H1 (cell line): ENCODE results near the gene RTEL1. TPM values are rescaled to one million over a fixed set of nuclear protein-coding genes. Genes with fewer than 3 reads are reported as not detected.
"Not testable (repeated sequence)": the region's sequence is repeated elsewhere in the genome, so short reads cannot be mapped to it uniquely, and the experiment has no call there.

Source experiments
- CTCF ChIA-PET: fragments of 300-600 bp; sonication (Branson Sonifier 250); formaldehyde crosslinking; loops from one replicate; lab custom pipeline; 2021; ENCODE audit not compliant: partially characterized antibody; lab: Charles Lee
- POLR2A ChIA-PET: fragments of 300-600 bp; sonication (Branson Sonifier 250); formaldehyde crosslinking; loops from one replicate; lab custom pipeline; 2021; ENCODE audit warnings: inconsistent platforms; ENCODE audit not compliant: partially characterized antibody; lab: Charles Lee
- DNase-seq, 2 experiments: peaks; one replicate each; pipeline versions ENCODE4 v3.0.0 to v3.0.0-alpha.2; 2010 to 2022; ENCODE audit warnings: low spot score in 2 of 2, low read depth in 1 of 2, mixed read lengths in 1 of 2
- FAIRE-seq: peaks from 2 replicates; lab custom pipeline; 2011; peaks lifted over from hg19 to GRCh38; lab: Jason Lieb, UNC
- H2AFZ ChIP-seq: 2 replicates; pipeline ENCODE4 v1.8.1; 2012; ENCODE audit warnings: low read length, inconsistent platforms
- H2AK5ac ChIP-seq: 2 replicates; pipeline ENCODE4 v1.6.1; 2013; ENCODE audit warnings: low read depth, low read length
- H2BK120ac ChIP-seq: replicated peaks from 2 replicates; pipeline ENCODE3; 2013; ENCODE audit warnings: low read depth, low read length, inconsistent platforms
- H2BK12ac ChIP-seq: 2 replicates; pipeline ENCODE4 v1.6.1; 2013; ENCODE audit warnings: low read depth, low read length
- H2BK15ac ChIP-seq: 2 replicates; pipeline ENCODE4 v1.6.1; 2013; ENCODE audit warnings: low read length
- H2BK20ac ChIP-seq: 2 replicates; pipeline ENCODE4 v1.6.1; 2013; ENCODE audit warnings: low read length
- H2BK5ac ChIP-seq: 2 replicates; pipeline ENCODE4 v1.6.1; 2013; ENCODE audit warnings: low read depth, low read length
- H3K14ac ChIP-seq: 2 replicates; pipeline ENCODE4 v1.6.1; 2013; ENCODE audit warnings: inconsistent platforms; ENCODE audit not compliant: insufficient read length
- H3K18ac ChIP-seq: 2 replicates; pipeline ENCODE4 v1.6.1; 2013; ENCODE audit warnings: low read length; ENCODE audit errors: extremely low read depth
- H3K23ac ChIP-seq: 2 replicates; pipeline ENCODE4 v1.6.1; 2013; ENCODE audit warnings: inconsistent platforms; ENCODE audit not compliant: insufficient read length
- H3K23me2 ChIP-seq: 2 replicates; pipeline ENCODE4 v1.6.1; 2013; ENCODE audit warnings: low read depth, low read length
- H3K27ac ChIP-seq: 2 replicates; pipeline ENCODE4 v1.6.1; 2011; ENCODE audit warnings: low read depth, low read length, inconsistent platforms
- H3K27me3 ChIP-seq, 4 experiments: replicated peaks in 1 of 4; 1 replicate in 1 of 4; 2 replicates in 3 of 4; pipeline versions ENCODE4 v1.6.1 to v1.8.1; 2011 to 2013; ENCODE audit warnings: low read length in 3 of 4, mild to moderate bottlenecking in 3 of 4, inconsistent platforms in 2 of 4, mixed read lengths in 2 of 4, moderate library complexity in 1 of 4; ENCODE audit not compliant: control insufficient read depth in 3 of 4, insufficient read depth in 3 of 4; ENCODE audit errors: extremely low read depth in 1 of 4
- H3K36me3 ChIP-seq, 4 experiments: 2 replicates each; pipeline versions ENCODE4 v1.6.1 to v1.8.1; 2011 to 2013; ENCODE audit warnings: mild to moderate bottlenecking in 4 of 4, low read length in 3 of 4, moderate library complexity in 2 of 4, control low read depth in 1 of 4, inconsistent platforms in 1 of 4; ENCODE audit not compliant: insufficient read depth in 4 of 4, control insufficient read depth in 2 of 4
- H3K4ac ChIP-seq: replicated peaks from 2 replicates; pipeline ENCODE3; 2013; ENCODE audit warnings: low read length, low read depth, mixed read lengths, inconsistent platforms; ENCODE audit not compliant: insufficient read length
- H3K4me1 ChIP-seq, 4 experiments: replicated peaks in 1 of 4; 1 replicate in 1 of 4; 2 replicates in 3 of 4; pipeline versions ENCODE4 v1.6.1 to v1.8.1; 2011 to 2013; ENCODE audit warnings: low read length in 3 of 4, inconsistent platforms in 2 of 4, mixed read lengths in 1 of 4; ENCODE audit not compliant: insufficient read depth in 4 of 4, control insufficient read depth in 3 of 4
- H3K4me2 ChIP-seq, 2 experiments: 2 replicates each; pipeline versions ENCODE4 v1.6.1 to v1.8.1; 2011 to 2013; ENCODE audit warnings: low read depth in 2 of 2, low read length in 2 of 2, control low read depth in 1 of 2, inconsistent platforms in 1 of 2, mild to moderate bottlenecking in 1 of 2; ENCODE audit not compliant: insufficient read depth in 1 of 2
- H3K4me3 ChIP-seq, 4 experiments: fragments of 200-600, 300-600 bp in 1 of 4; sonication (generic), shearing (Covaris generic), sonication (Bioruptor Twin) in 1 of 4; 2 replicates each; pipeline versions ENCODE4 v1.5.1 to v1.8.1; 2011 to 2016; ENCODE audit warnings: low read length in 4 of 4, low read depth in 3 of 4, control low read depth in 2 of 4, inconsistent platforms in 2 of 4, mild to moderate bottlenecking in 2 of 4, mixed read lengths in 1 of 4, moderate library complexity in 1 of 4; ENCODE audit not compliant: insufficient read depth in 2 of 4; ENCODE audit errors: extremely low read depth in 1 of 4
- H3K56ac ChIP-seq: replicated peaks from 2 replicates; pipeline ENCODE3; 2013; ENCODE audit warnings: low read depth, mild to moderate bottlenecking, mixed read lengths, low read length, inconsistent platforms; ENCODE audit not compliant: insufficient read length
- H3K79me1 ChIP-seq: 2 replicates; pipeline ENCODE4 v1.6.1; 2013; ENCODE audit warnings: low read depth, low read length, control low read depth
- H3K79me2 ChIP-seq, 2 experiments: 2 replicates each; pipeline versions ENCODE4 v1.6.1 to v1.8.1; 2012 to 2013; ENCODE audit warnings: low read length in 2 of 2, mild to moderate bottlenecking in 2 of 2, inconsistent platforms in 1 of 2; ENCODE audit not compliant: insufficient read depth in 2 of 2, control insufficient read depth in 1 of 2
- H3K9ac ChIP-seq, 4 experiments: replicated peaks in 1 of 4; 1 replicate in 1 of 4; 2 replicates in 3 of 4; pipeline versions ENCODE4 v1.6.1 to v1.8.1; 2011 to 2013; ENCODE audit warnings: low read depth in 3 of 4, low read length in 3 of 4, control low read depth in 2 of 4, mild to moderate bottlenecking in 2 of 4, moderate library complexity in 2 of 4, inconsistent platforms in 1 of 4; ENCODE audit errors: extremely low read depth in 1 of 4
- H3K9me3 ChIP-seq, 2 experiments: 2 replicates each; pipeline versions ENCODE4 v1.6.1 to v1.8.1; 2012 to 2013; ENCODE audit warnings: mild to moderate bottlenecking in 2 of 2, moderate library complexity in 2 of 2, control low read depth in 1 of 2, inconsistent platforms in 1 of 2, low read depth in 1 of 2, low read length in 1 of 2, mixed read lengths in 1 of 2; ENCODE audit not compliant: insufficient read depth in 2 of 2
- H4K20me1 ChIP-seq, 2 experiments: replicated peaks in 1 of 2; 2 replicates each; pipeline versions ENCODE3 to v1.8.1; 2011 to 2013; ENCODE audit warnings: inconsistent platforms in 2 of 2, low read length in 2 of 2, mild to moderate bottlenecking in 1 of 2; ENCODE audit not compliant: insufficient read depth in 2 of 2, control insufficient read depth in 1 of 2
- H4K5ac ChIP-seq: 2 replicates; pipeline ENCODE4 v1.6.1; 2013; ENCODE audit warnings: low read length, low read depth, mixed read lengths, inconsistent platforms; ENCODE audit not compliant: insufficient read length
- H4K8ac ChIP-seq: 2 replicates; pipeline ENCODE4 v1.8.0; 2013; ENCODE audit warnings: mild to moderate bottlenecking, moderate library complexity, low read length, inconsistent platforms; ENCODE audit not compliant: insufficient read depth; ENCODE audit errors: extremely low read depth
- H4K91ac ChIP-seq: replicated peaks from 2 replicates; pipeline ENCODE3; 2013; ENCODE audit warnings: low read length, mixed read lengths, inconsistent platforms; ENCODE audit not compliant: insufficient read length
- WGBS, 2 experiments: shearing (Covaris generic) in 1 of 2; methylation state at CpG; one replicate each; pipeline versions ENCODE4 v1.1.6 to v1.1.7; 2013 to 2015; ENCODE audit warnings: low lambda C conversion rate in 2 of 2, mixed read lengths in 2 of 2, inconsistent platforms in 1 of 2, low coverage in 1 of 2, missing lambda C conversion rate in 1 of 2; ENCODE audit not compliant: insufficient replicate concordance in 2 of 2, insufficient coverage in 1 of 2, insufficient read length in 1 of 2; ENCODE audit errors: extremely low coverage in 1 of 2, missing lambda C conversion rate in 1 of 2; 5-methylcytosine and 5-hydroxymethylcytosine counted together
- polyA plus RNA-seq, 7 experiments: library from polyadenylated mRNA; depleted of rRNA in 3 of 7; stranded (reverse) in 5 of 7; unstranded in 2 of 7; fragments of >200 nt in 5 of 7; fragments of 200-250 nt in 2 of 7; gene quantifications; 1 replicate in 5 of 7; 2 replicates in 1 of 7; 4 replicates in 1 of 7; pipeline versions ENCODE4 v1.2.1 to v1.2.3, GENCODE V29; 2011 to 2013; ENCODE audit warnings: missing spikeins in 2 of 7, mixed read lengths in 2 of 7
- total RNA-seq: library from RNA; stranded (reverse); fragmentation: NEBNext Ultra II Directional; extraction: Animal tissue kit (Norgen Biotek cat#: 25700); gene quantifications from 2 replicates; pipeline ENCODE4 v1.2.1, GENCODE V29; 2021

Gene RTEL1
- total and polyA plus RNA-seq, 2 of the 8 experiments (the other 6 are each of a cell fraction or from before 2014, with no cell fraction given): 16.2 to 37.1 TPM

GRCh38 chr20:63730189-63730733, 72.1 kb downstream of the RTEL1 start:
- peaks cover 0 to 14% (median 3%) of the 10 kb centered on the region in 4 experiments; a peak in 5 of 8 replicates for H3K36me3 ChIP-seq
- H3K79me2 ChIP-seq, H3K14ac ChIP-seq, H4K91ac ChIP-seq, H2AFZ ChIP-seq, H2BK5ac ChIP-seq, H3K23me2 ChIP-seq, H3K9me3 ChIP-seq, H2AK5ac ChIP-seq, H4K8ac ChIP-seq, H2BK120ac ChIP-seq, H2BK20ac ChIP-seq, FAIRE-seq, H3K27me3 ChIP-seq, H3K23ac ChIP-seq, H3K9ac ChIP-seq, H3K27ac ChIP-seq, H3K4me3 ChIP-seq, H4K5ac ChIP-seq, H2BK15ac ChIP-seq, H3K4me2 ChIP-seq, H3K4ac ChIP-seq, DNase-seq, H3K4me1 ChIP-seq, H3K56ac ChIP-seq, H2BK12ac ChIP-seq, H3K18ac ChIP-seq: not testable (repeated sequence)
- H3K79me1 ChIP-seq: peaks cover 18% of the 10 kb centered on the region
- ChIA-PET POLR2A (interaction anchor here (1.0 to 2.7 kb wide), 3 partner anchors 23 to 101 kb away, joined by 3 to 6 read pairs (median 3); partner anchors contain the start of genes ARFRP1, STMN3 and ZGPAT), CTCF (interaction anchor here (2.4 kb wide), 1 partner anchor 22 kb away, joined by 6 read pairs; the partner anchor contains the start of genes ARFRP1 and ZGPAT)
- peaks cover 5 to 34% of the 10 kb centered on the region in 2 experiments for H4K20me1 ChIP-seq
- 94% methylated on average over 18 of the region's 18 CpGs; no CpG with 5 or more reads in 1 of the 2 experiments for WGBS, 2 experiments
